Cardiac fibroblast (primary cell): ENCODE results near the gene ITGA6.
A peak's percentile ranks its signal among the peaks of the same experiment; 100 is the strongest.

ENCODE experiments used
- DNase-seq, 2 donors: peaks; one replicate each; pipeline versions ENCODE4 v3.0.0 to v3.0.0-alpha.2; 2010; ENCODE audit warnings: low read depth in 2 of 2
- H3K4me3 ChIP-seq, 2 donors: replicated peaks in 1 of 2; 1 replicate in 1 of 2; 2 replicates in 1 of 2; pipeline ENCODE4 v1.5.1; 2011; ENCODE audit warnings: low read depth in 2 of 2, low read length in 2 of 2, mild to moderate bottlenecking in 2 of 2, moderate library complexity in 1 of 2
- TF ChIP-seq, protein P1 (sequence below): IDR thresholded peaks from one replicate; pipeline ENCODE4 v1.5.1; 2011; ENCODE audit warnings: low read depth, mild to moderate bottlenecking, low read length, inconsistent platforms

The ITGA6 gene

DNA sequence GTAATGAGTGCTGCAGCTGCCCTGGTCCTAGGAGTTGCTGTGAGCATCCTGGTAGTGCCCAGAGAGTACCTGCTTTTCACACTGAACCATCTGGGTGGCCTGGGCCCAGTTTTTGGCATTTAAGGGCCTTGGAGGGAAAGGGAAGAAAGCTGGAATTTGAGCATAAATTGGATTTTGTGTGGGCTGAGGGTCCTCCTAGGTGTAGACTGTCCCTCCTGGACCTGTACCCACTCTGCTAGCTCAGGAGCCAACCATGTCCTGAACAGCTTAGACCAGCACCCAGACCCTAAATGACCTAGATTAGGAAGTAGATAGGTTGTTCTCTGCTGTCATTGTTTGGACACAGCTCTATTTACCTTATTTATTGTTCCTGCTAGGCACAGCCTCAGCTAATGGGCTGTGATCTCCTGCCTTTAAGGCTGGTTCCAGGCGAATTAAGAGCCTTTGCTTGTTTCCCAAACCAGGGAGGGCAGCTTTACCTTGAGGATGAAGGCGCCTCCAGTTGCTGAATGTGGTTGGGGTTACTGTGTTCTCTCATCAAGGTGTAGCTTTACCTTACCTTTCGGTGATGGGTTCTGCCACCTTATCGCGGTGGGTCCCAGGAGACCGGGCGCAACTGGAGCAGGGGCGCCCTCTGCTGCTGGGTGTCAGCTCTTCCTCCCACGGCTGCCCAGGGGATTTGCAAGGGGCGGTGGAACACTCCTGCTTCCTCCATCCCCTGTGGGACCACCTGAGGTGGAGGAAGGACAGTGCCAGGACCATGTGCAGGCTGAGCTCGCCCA, 34.4 kb downstream of the ITGA6 start:
- TF ChIP-seq, protein P1, sequence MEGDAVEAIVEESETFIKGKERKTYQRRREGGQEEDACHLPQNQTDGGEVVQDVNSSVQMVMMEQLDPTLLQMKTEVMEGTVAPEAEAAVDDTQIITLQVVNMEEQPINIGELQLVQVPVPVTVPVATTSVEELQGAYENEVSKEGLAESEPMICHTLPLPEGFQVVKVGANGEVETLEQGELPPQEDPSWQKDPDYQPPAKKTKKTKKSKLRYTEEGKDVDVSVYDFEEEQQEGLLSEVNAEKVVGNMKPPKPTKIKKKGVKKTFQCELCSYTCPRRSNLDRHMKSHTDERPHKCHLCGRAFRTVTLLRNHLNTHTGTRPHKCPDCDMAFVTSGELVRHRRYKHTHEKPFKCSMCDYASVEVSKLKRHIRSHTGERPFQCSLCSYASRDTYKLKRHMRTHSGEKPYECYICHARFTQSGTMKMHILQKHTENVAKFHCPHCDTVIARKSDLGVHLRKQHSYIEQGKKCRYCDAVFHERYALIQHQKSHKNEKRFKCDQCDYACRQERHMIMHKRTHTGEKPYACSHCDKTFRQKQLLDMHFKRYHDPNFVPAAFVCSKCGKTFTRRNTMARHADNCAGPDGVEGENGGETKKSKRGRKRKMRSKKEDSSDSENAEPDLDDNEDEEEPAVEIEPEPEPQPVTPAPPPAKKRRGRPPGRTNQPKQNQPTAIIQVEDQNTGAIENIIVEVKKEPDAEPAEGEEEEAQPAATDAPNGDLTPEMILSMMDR, result peak; percentile 91
- H3K4me3 ChIP-seq, result no peak overlapping the region
- DNase-seq, result peak; percentile 41 to 49

DNA sequence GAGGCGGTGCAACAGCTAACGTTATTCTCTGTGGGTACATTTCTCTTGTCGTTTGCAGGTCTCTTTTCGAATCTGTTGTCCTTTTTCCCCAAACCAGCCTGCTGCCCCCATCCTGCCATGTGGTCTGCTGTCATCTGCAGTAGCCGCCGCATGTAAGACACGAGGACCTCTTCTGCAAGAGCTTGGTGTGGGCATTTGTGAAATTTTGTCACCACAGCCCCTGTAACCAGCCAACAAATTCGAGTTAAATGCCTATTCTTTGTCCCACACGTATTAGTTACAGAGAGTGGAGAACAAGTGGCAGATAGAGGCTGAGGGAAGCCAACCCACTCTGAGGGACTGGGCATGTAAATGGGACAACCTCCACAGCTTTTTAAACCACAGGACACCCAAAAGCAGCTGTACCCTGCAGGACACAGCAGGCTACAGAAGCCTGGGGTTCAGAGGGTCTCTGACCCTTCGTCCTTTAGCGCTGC, 35.0 kb downstream of the ITGA6 start:
- no peak for DNase-seq
- TF ChIP-seq, protein P1, result no peak
- no peak overlapping the region for H3K4me3 ChIP-seq

DNA sequence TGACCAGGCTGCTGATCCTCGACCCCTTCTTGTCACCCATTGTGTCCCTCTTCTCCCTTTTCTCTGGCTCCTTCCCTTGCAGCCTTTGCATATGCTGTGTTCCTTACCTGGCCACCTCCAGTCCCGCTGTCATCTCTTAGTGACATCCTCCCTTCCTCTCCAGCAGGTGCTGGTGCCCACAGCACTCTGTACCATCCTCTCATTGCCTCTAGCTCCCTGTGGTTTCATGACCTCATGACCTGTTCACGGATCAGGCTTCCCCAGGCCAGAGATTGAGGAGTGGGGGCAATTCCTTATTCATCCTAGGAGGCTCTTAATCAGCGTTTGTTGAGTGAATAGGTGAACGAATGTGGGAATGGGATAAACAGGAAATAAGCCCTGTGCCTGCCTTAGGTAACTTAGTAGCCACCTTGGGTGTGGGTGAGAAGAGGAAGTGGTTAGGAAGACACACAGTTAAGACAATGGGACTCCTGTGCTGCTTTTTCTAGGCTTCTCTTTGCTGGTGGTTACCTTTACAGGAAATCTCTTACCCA, 35.5 kb downstream of the ITGA6 start:
- no peak overlapping the region for H3K4me3 ChIP-seq
- TF ChIP-seq, protein P1, result no peak
- no peak for DNase-seq

DNA sequence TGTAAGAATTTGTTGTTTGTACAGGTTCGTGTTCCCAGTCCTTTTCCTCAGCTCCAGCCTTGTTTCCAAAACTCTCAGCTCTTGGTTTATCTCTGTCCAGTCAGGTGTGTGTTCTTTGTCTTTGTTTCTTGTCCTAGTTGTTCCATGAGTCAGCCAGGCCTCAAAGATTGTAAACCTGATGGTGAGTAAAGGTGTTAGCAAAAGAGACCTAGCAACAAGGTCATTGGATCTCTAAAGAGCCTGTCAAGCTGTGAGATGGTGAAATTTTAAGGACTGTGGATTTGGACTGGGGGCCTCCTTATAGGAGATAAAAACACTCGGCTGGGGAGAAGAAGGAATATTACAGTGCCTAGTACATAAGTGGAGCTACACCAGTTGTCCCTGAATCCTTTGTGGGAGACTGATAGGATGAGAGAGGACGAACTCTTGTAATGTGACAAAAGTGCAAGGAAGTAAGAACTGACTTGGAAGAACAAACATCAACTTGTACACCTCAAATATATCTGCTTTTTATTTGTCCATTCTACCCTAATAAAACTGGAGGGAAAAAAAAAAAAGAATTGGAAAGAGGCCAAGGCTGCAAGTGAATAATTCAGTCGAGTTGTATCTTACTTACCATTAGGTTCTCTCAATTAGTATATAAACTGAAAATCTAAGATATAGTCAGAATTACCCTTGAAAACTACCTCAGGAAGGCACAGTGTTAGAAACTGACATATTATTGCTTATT, 37.2 kb downstream of the ITGA6 start:
- TF ChIP-seq, protein P1, result no peak
- H3K4me3 ChIP-seq, result no peak overlapping the region
- no peak for DNase-seq

DNA sequence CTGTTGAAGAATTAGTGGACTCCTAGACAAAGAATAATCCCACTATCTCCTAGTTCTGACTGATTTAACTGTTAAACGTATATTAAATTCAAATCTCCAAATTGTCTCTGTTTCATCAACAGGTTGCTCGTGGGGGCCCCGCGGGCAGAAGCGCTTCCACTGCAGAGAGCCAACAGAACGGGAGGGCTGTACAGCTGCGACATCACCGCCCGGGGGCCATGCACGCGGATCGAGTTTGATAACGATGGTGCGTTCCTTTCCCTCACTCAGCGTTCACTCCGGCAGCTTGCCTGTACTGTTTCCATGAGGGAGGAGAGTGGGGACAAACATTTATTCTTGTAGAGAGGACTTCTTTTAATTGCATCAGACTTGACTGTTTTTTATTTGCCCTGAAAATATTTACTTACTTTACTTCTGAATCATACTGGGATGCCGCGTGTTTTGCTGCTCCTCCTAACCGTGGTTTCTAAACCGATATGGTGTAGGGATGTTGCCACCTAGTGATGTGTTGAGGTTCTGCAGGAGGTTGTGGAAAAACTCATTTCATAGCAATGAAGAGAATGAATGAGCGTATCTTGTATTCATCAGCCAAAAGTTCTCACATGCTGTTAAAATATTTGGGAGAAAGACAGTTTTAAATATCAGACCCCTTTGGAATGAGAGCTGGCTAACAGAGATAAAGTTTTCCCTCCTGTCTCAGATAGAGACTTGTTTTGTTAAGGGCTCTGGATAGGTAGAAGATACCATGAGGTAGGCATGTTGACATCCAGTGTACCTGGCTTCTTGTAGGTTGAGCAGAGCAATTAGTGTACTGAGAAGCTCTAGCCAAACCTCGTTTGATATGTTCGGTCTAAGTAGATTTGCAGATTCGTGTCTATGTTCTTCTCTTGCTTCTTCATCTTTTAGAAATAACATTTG, 38.3 kb downstream of the ITGA6 start:
- peak; percentile 86 to 91 for DNase-seq
- TF ChIP-seq, protein P1, result peak; percentile 84
- H3K4me3 ChIP-seq, result peak overlapping the region; percentile 22 to 48

DNA sequence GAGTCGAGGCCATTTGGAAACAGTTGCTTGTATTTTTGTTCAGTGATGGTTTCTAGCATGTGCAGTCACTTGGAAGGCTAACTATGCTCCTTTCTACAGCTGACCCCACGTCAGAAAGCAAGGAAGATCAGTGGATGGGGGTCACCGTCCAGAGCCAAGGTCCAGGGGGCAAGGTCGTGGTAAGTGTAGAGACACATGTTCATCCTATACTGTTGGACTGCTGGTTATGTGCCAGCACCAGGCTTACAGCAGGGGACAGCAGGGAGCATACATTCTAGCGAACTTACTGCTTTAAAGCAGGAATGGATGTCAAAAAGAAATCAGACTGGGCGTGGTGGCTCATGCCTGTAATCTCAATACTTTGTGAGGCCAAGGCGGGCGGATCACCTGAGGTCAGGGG, 40.0 kb downstream of the ITGA6 start:
- DNase-seq, result peak; percentile 22 to 23
- TF ChIP-seq, protein P1, result peak; percentile 35

More for the DNA sequence above, 40.0 kb downstream of the ITGA6 start:
- H3K4me3 ChIP-seq, result no peak overlapping the region
